ENCODE data around the gene PRRC1. TPM values are rescaled to one million over a fixed set of nuclear protein-coding genes. Genes with fewer than 3 reads are reported as not detected.

PRRC1 gene
- total and polyA plus RNA-seq, 4 donors = 19.6 to 44.1 (median 25.6) TPM

- TF ChIP-seq EGR1 (IDR thresholded peaks at IDR 0.05; ENCODE audit: low read depth in 2 of 2) (no peak), NR2F2 (IDR thresholded peaks at IDR 0.05) (no peak), FOXA2 (IDR thresholded peaks at IDR 0.05) (no peak), MAX (IDR thresholded peaks at IDR 0.05) (no peak), REST (IDR thresholded peaks at IDR 0.05) (no peak), YY1 (IDR thresholded peaks at IDR 0.05) (no peak), GABPA (IDR thresholded peaks at IDR 0.05 in 1 of 2, conservative IDR thresholded peaks at IDR 0.05 in 1 of 2) (no peak), FOXA1 (IDR thresholded peaks at IDR 0.05) (no peak), SP1 (IDR thresholded peaks at IDR 0.05) (no peak), ATF3 (IDR thresholded peaks at IDR 0.05) (no peak), CTCF (IDR thresholded peaks at IDR 0.05; ENCODE audit: low read depth, low read length, missing input control) (no peak), HNF4A (conservative IDR thresholded peaks at IDR 0.05) (no peak), RAD21 (IDR thresholded peaks at IDR 0.05) (no peak), ZBTB33 (IDR thresholded peaks at IDR 0.05) (no peak), RXRA (IDR thresholded peaks at IDR 0.05) (no peak), JUND (IDR thresholded peaks at IDR 0.05) (no peak), TAF1 (conservative IDR thresholded peaks at IDR 0.05) (no peak), HNF4G (IDR thresholded peaks at IDR 0.05) (no peak)
- WGBS = 90% methylated on average over 3 of the region's 3 CpGs
- Histone ChIP-seq H3K4me1 (ENCODE audit: control insufficient read depth in 4 of 4, insufficient read depth in 4 of 4, low read length in 3 of 4) (no peaks in the 10 kb centered on the region), H3K9me3 (ENCODE audit: control insufficient read depth in 4 of 4, low read length in 3 of 4) (no peaks in the 10 kb centered on the region), H3K9ac (ENCODE audit: low read depth in 1 of 2, low read length in 2 of 2) (no peak overlapping the region), H3K27ac (ENCODE audit: low read depth in 1 of 2, low read length in 2 of 2) (no peak overlapping the region), H3K27me3 (ENCODE audit: control insufficient read depth in 4 of 4, insufficient read depth in 4 of 4, low read length in 3 of 4) (no peaks in the 10 kb centered on the region), H3K4me3 (ENCODE audit: low read depth in 1 of 3, low read length in 3 of 3) (no peak overlapping the region), H3K36me3 (ENCODE audit: control insufficient read depth in 4 of 4, insufficient read depth in 3 of 4, low read depth in 1 of 4, low read length in 3 of 4) (no peaks in the 10 kb centered on the region)
- no peak for DNase-seq (ENCODE audit: low spot score)
These were observed 65.4 kb downstream of the PRRC1 start for GRCh38 chr5:127582773-127583370.

All from liver (tissue), 9 donors.